K562 (cell line): ENCODE results near the gene PDE6D. TPM values are rescaled to one million over a fixed set of nuclear protein-coding genes. Genes with fewer than 3 reads are reported as not detected.

ENCODE experiments used
- ATF4 ChIP-seq: fragments of 450-650 bp; formaldehyde crosslinking; IDR thresholded peaks from 2 replicates; pipeline ENCODE4 v1.4.0; 2022; ENCODE audit warnings: mild to moderate bottlenecking, moderate library complexity
- ESRRA ChIP-seq: fragments of 450-650 bp; IDR thresholded peaks from 2 replicates; pipeline ENCODE4 v1.6.1; 2014; ENCODE audit warnings: low read depth, mild to moderate bottlenecking, moderate library complexity, borderline replicate concordance
- EZH2 ChIP-seq: IDR thresholded peaks from 2 replicates; pipeline ENCODE4 v1.6.1; 2012; ENCODE audit warnings: low read depth, mild to moderate bottlenecking, inconsistent platforms, low read length, borderline replicate concordance
- GTF3C2 ChIP-seq: IDR thresholded peaks from 3 replicates; pipeline ENCODE4 v1.6.1; 2011; ENCODE audit warnings: borderline replicate concordance, mild to moderate bottlenecking, moderate library complexity; ENCODE audit not compliant: insufficient read length; ENCODE audit errors: extremely low read depth
- LARP7 ChIP-seq: fragments of 450-650 bp; IDR thresholded peaks from 2 replicates; pipeline ENCODE4 v1.6.1; 2016
- NFIC ChIP-seq: fragments of 450-650 bp; IDR thresholded peaks from 2 replicates; pipeline ENCODE4 v1.6.1; 2017; ENCODE audit warnings: mild to moderate bottlenecking, inconsistent platforms
- PCBP2 ChIP-seq: fragments of 200-400 bp; formaldehyde crosslinking; IDR thresholded peaks from 2 replicates; pipeline ENCODE4 v1.6.1; 2018; ENCODE audit warnings: low read length, low read depth, mild to moderate bottlenecking, moderate library complexity; ENCODE audit not compliant: poor library complexity, severe bottlenecking
- RAD51 ChIP-seq: fragments of 450-650 bp; IDR thresholded peaks from 2 replicates; pipeline ENCODE4 v1.7.1; 2016; ENCODE audit warnings: low read depth, mild to moderate bottlenecking, borderline replicate concordance
- SMAD1 ChIP-seq: fragments of 150-350 bp; IDR thresholded peaks from 2 replicates; pipeline ENCODE4 v1.6.1; 2014; ENCODE audit warnings: low read length, low read depth; ENCODE audit not compliant: partially characterized antibody
- SREBF2 ChIP-seq: sonication (generic); formaldehyde crosslinking; IDR thresholded peaks from 2 replicates; pipeline ENCODE4 v1.4.0; 2020; ENCODE audit warnings: mild to moderate bottlenecking, missing genetic modification reagents
- TFE3 ChIP-seq: fragments of 450-650 bp; formaldehyde crosslinking; IDR thresholded peaks from 2 replicates; pipeline ENCODE4 v1.4.0; 2020; ENCODE audit warnings: mild to moderate bottlenecking, mixed read lengths
- THAP7 ChIP-seq: fragments of 250-450 bp; sonication (Bioruptor Pico); IDR thresholded peaks from 2 replicates; pipeline ENCODE4 v1.5.0; 2021
- TOE1 ChIP-seq, 2 experiments: fragments of 450-650 bp in 1 of 2; sonication (generic) in 1 of 2; formaldehyde crosslinking in 1 of 2; IDR thresholded peaks; 2 replicates each; pipeline versions ENCODE4 v1.7.1 to v1.8.0; 2016 to 2022; ENCODE audit warnings: borderline replicate concordance in 2 of 2, mild to moderate bottlenecking in 2 of 2, antibody characterized with exemption in 1 of 2, inconsistent platforms in 1 of 2, low read depth in 1 of 2, missing genetic modification reagents in 1 of 2, moderate library complexity in 1 of 2
- XRCC4 ChIP-seq: IDR thresholded peaks from one replicate; pipeline ENCODE4 v1.6.1; 2011; ENCODE audit not compliant: insufficient read depth, insufficient read length; ENCODE audit errors: extremely low read depth
- YBX1 ChIP-seq: fragments of 450-650 bp; IDR thresholded peaks from 2 replicates; pipeline ENCODE4 v1.7.1; 2016; ENCODE audit warnings: mild to moderate bottlenecking
- ZFP91 ChIP-seq: sonication (generic); formaldehyde crosslinking; IDR thresholded peaks from 2 replicates; pipeline ENCODE4 v1.8.0; 2022; ENCODE audit warnings: mild to moderate bottlenecking, missing genetic modification reagents
- ZNF511 ChIP-seq: sonication (generic); formaldehyde crosslinking; IDR thresholded peaks from 2 replicates; pipeline ENCODE4 v1.8.0; 2022; ENCODE audit warnings: mild to moderate bottlenecking, missing genetic modification reagents
- polyA plus RNA-seq, 8 experiments: library from polyadenylated mRNA; depleted of rRNA in 4 of 8; stranded (reverse) in 5 of 8; unstranded in 3 of 8; fragments of >200 nt; fragmentation: Nextera tagmentation in 2 of 8; fragmentation: Illumina TruSeq in 1 of 8; extraction: Ambion mirVana in 2 of 8; extraction: Trizol in 1 of 8; gene quantifications; 2 replicates each; pipeline versions ENCODE4 v1.2.1 to v1.2.3, GENCODE V29; 2011 to 2014; ENCODE audit warnings: inconsistent platforms in 1 of 8, missing spikeins in 1 of 8
- total RNA-seq, 7 experiments: library from RNA; depleted of rRNA in 6 of 7; stranded (reverse); fragments of >200 nt in 6 of 7; fragmentation: Illumina TruSeq in 2 of 7; extraction: Trizol in 2 of 7; gene quantifications; 2 replicates each; pipeline versions ENCODE4 v1.2.1 to v1.2.3, GENCODE V29; 2011 to 2021; ENCODE audit warnings: low replicate concordance in 1 of 7

PDE6D gene
- total and polyA plus RNA-seq, 9 of the 15 experiments (the other 6 are each of a cell fraction or from before 2014, with no cell fraction given), result 0.65 to 11.6 (median 7.0) TPM

GRCh38 chr2:231780909-231781797, at the start of gene PDE6D (continued):
- 0 out of 2 replicates have a peak, but pooled peaks have one; percentile 18 for TF ChIP-seq TOE1 (IDR thresholded peaks at IDR 0.05; ENCODE audit: borderline replicate concordance)
- TF ChIP-seq TOE1 (CRISPR knock-in tag; IDR thresholded peaks at IDR 0.05; ENCODE audit: borderline replicate concordance, low read depth), result no peak
- TF ChIP-seq ATF4 (CRISPR knock-in tag), result 0 out of 2 replicates have a peak, but pooled peaks have one; percentile 14
- TF ChIP-seq TFE3 (CRISPR knock-in tag), result no peak
- TF ChIP-seq SREBF2 (CRISPR knock-in tag), result no peak
- no peak for TF ChIP-seq RAD51
- no peak; the same call in 1 of the 2 replicates for TF ChIP-seq ESRRA
- TF ChIP-seq SMAD1, result no peak
- no peak for TF ChIP-seq EZH2
- no peak for TF ChIP-seq LARP7
- no peak for TF ChIP-seq GTF3C2
- 0 out of 2 replicates have a peak, but pooled peaks have one; percentile 48 for TF ChIP-seq ZNF511 (CRISPR knock-in tag)
- no peak for TF ChIP-seq YBX1
- TF ChIP-seq ZFP91 (CRISPR knock-in tag), result no peak
- TF ChIP-seq PCBP2, result no peak
- TF ChIP-seq THAP7 (CRISPR knock-in tag), result no peak
- TF ChIP-seq XRCC4, result no peak
- TF ChIP-seq NFIC, result no peak; the same call in 1 of the 2 replicates
